GM23248 (cell line): ENCODE measurements around the gene KAT2B. TPM values are rescaled to one million over a fixed set of nuclear protein-coding genes. Genes with fewer than 3 reads are reported as not detected.

Experiments
- DNase-seq: peaks from one replicate; pipeline ENCODE4 v3.0.0-alpha.2; 2015
- H2AFZ ChIP-seq: fragments of 200-600 bp; sonication (generic); 2 replicates; pipeline ENCODE4 v1.6.1; 2016; ENCODE audit warnings: antibody characterized with exemption
- H3F3A ChIP-seq: fragments of 200-600 bp; sonication (generic); 2 replicates; pipeline ENCODE4 v1.6.1; 2016; ENCODE audit warnings: mild to moderate bottlenecking, antibody characterized with exemption, mixed run types; ENCODE audit not compliant: insufficient read depth
- H3K27ac ChIP-seq: fragments of 200-600 bp; sonication (generic); 2 replicates; pipeline ENCODE4 v1.5.1; 2016; ENCODE audit warnings: mild to moderate bottlenecking
- H3K27me3 ChIP-seq: fragments of 200-600 bp; sonication (generic); replicated peaks from 2 replicates; pipeline ENCODE4 v1.6.1; 2016; ENCODE audit warnings: mild to moderate bottlenecking; ENCODE audit not compliant: insufficient read depth
- H3K36me3 ChIP-seq: fragments of 200-600 bp; sonication (generic); 2 replicates; pipeline ENCODE4 v1.6.1; 2016; ENCODE audit warnings: low read depth, mild to moderate bottlenecking
- H3K4me1 ChIP-seq: fragments of 200-600 bp; sonication (generic); 2 replicates; pipeline ENCODE4 v1.6.1; 2016; ENCODE audit warnings: mild to moderate bottlenecking; ENCODE audit not compliant: insufficient read depth
- H3K4me2 ChIP-seq: fragments of 200-600 bp; sonication (generic); one replicate; pipeline ENCODE4 v1.6.1; 2016; ENCODE audit warnings: mild to moderate bottlenecking; ENCODE audit not compliant: unreplicated experiment
- H3K4me3 ChIP-seq: fragments of 200-600 bp; sonication (generic); 2 replicates; pipeline ENCODE4 v1.5.1; 2016; ENCODE audit warnings: mild to moderate bottlenecking
- H3K79me2 ChIP-seq: fragments of 200-600 bp; sonication (generic); 2 replicates; pipeline ENCODE4 v1.6.1; 2016; ENCODE audit warnings: mild to moderate bottlenecking; ENCODE audit not compliant: insufficient read depth
- H3K9ac ChIP-seq: fragments of 200-600 bp; sonication (generic); 2 replicates; pipeline ENCODE4 v1.6.1; 2016; ENCODE audit warnings: mild to moderate bottlenecking
- H3K9me2 ChIP-seq: fragments of 200-600 bp; sonication (generic); 2 replicates; pipeline ENCODE4 v1.6.1; 2016; ENCODE audit warnings: mixed run types, mild to moderate bottlenecking, moderate library complexity; ENCODE audit not compliant: insufficient read depth
- H3K9me3 ChIP-seq: fragments of 200-600 bp; sonication (generic); one replicate; pipeline ENCODE4 v1.6.1; 2017; ENCODE audit warnings: low read depth
- H4K20me1 ChIP-seq: fragments of 200-600 bp; sonication (generic); 2 replicates; pipeline ENCODE4 v1.6.0; 2016; ENCODE audit not compliant: insufficient read depth
- EZH2 ChIP-seq: fragments of 200-600 bp; sonication (generic); IDR thresholded peaks from 2 replicates; pipeline ENCODE4 v1.6.1; 2018; ENCODE audit warnings: antibody characterized with exemption, mild to moderate bottlenecking; ENCODE audit not compliant: insufficient read depth, poor library complexity, severe bottlenecking
- EZH2phosphoT487 ChIP-seq: fragments of 200-600 bp; sonication (generic); IDR thresholded peaks from 2 replicates; pipeline ENCODE4 v1.6.1; 2018; ENCODE audit warnings: antibody characterized with exemption, moderate library complexity, mild to moderate bottlenecking, low read depth; ENCODE audit not compliant: insufficient read depth
- WGBS, 2 experiments: methylation state at CpG; one replicate each; pipeline ENCODE4 v1.1.6; 2015 to 2017; ENCODE audit warnings: low lambda C conversion rate in 2 of 2, low coverage in 1 of 2; ENCODE audit errors: missing lambda C conversion rate in 2 of 2; 5-methylcytosine and 5-hydroxymethylcytosine counted together
- in situ Hi-C: fragments of 300-500 bp; cut with MboI; formaldehyde crosslinking; loops from 2 replicates; pipeline ENCODE4 v1.15.0; 2020
- polyA plus RNA-seq: library from polyadenylated mRNA; unstranded; fragments of >200 nt; fragmentation: Nextera tagmentation; extraction: Ambion mirVana; gene quantifications from 2 replicates; pipeline ENCODE4 v1.2.1, GENCODE V29; 2016
- total RNA-seq: library from RNA; depleted of rRNA; stranded (reverse); fragments of >200 nt; shearing (Covaris generic); gene quantifications from 2 replicates; pipeline ENCODE4 v1.2.3, GENCODE V29; 2014

KAT2B gene
- total and polyA plus RNA-seq, 2 experiments from 2014 or later: 1.5 to 13.5 TPM

GRCh38 chr3:20111836-20112235 is 71.6 kb downstream of the KAT2B start:
- H4K20me1 ChIP-seq: no peaks in the 10 kb centered on the region

GRCh38 chr3:20121088-20121487 is 80.8 kb downstream of the KAT2B start:
- TF ChIP-seq EZH2phosphoT487: no peak
- no peak for TF ChIP-seq EZH2
- no peak for DNase-seq
- H3K27ac ChIP-seq: no peak overlapping the region
- 0 out of 2 replicates have a peak, but pooled peaks cover 4% of the 10 kb centered on the region for H3K4me1 ChIP-seq
- in situ Hi-C loops: no loop called here
- H3K9me2 ChIP-seq: no peaks in the 10 kb centered on the region
- H3K9ac ChIP-seq: no peak overlapping the region
- no peaks in the 10 kb centered on the region for H3F3A ChIP-seq
- no peak overlapping the region for H3K4me3 ChIP-seq
- 83 to 90% methylated on average over 3 of the region's 3 CpGs for WGBS, 2 experiments
- no peak overlapping the region for H2AFZ ChIP-seq
- no peaks in the 10 kb centered on the region for H4K20me1 ChIP-seq
- no peaks in the 10 kb centered on the region for H3K9me3 ChIP-seq
- H3K4me2 ChIP-seq: no peak overlapping the region
- H3K79me2 ChIP-seq: no peaks in the 10 kb centered on the region
- no peaks in the 10 kb centered on the region for H3K36me3 ChIP-seq
- no peaks in the 10 kb centered on the region for H3K27me3 ChIP-seq

More at GRCh38 chr3:20111836-20112235, 71.6 kb downstream of the KAT2B start:
- 93 to 95% methylated on average over 6 of the region's 6 CpGs for WGBS, 2 experiments
- in situ Hi-C loops: no loop called here
- H3F3A ChIP-seq: no peaks in the 10 kb centered on the region
- no peak overlapping the region for H3K4me3 ChIP-seq
- H3K36me3 ChIP-seq: no peaks in the 10 kb centered on the region
- H3K4me2 ChIP-seq: no peak overlapping the region
- H3K27ac ChIP-seq: no peak overlapping the region
- TF ChIP-seq EZH2 (no peak), EZH2phosphoT487 (no peak)
- H3K9me3 ChIP-seq: no peaks in the 10 kb centered on the region
- no peaks in the 10 kb centered on the region for H3K9me2 ChIP-seq
- no peak for DNase-seq
- H3K9ac ChIP-seq: no peak overlapping the region
- no peaks in the 10 kb centered on the region for H3K79me2 ChIP-seq
- H3K4me1 ChIP-seq: no peaks in the 10 kb centered on the region
- H2AFZ ChIP-seq: no peak overlapping the region
- no peaks in the 10 kb centered on the region for H3K27me3 ChIP-seq

- DNase-seq: peak; percentile 5
- no peaks in the 10 kb centered on the region for H4K20me1 ChIP-seq
- H3K9ac ChIP-seq: no peak overlapping the region
- no peaks in the 10 kb centered on the region for H3F3A ChIP-seq
- no peaks in the 10 kb centered on the region for H3K36me3 ChIP-seq
- H3K27me3 ChIP-seq: no peaks in the 10 kb centered on the region
- no peak overlapping the region for H3K4me2 ChIP-seq
- 75 to 78% methylated on average over 2 of the region's 2 CpGs for WGBS, 2 experiments
- H3K9me3 ChIP-seq: no peaks in the 10 kb centered on the region
- in situ Hi-C loops: no loop called here
- H3K4me1 ChIP-seq: 0 out of 2 replicates have a peak, but pooled peaks cover 5% of the 10 kb centered on the region
- no peak overlapping the region for H2AFZ ChIP-seq
- H3K4me3 ChIP-seq: no peak overlapping the region
- TF ChIP-seq EZH2 (no peak), EZH2phosphoT487 (no peak)
- no peaks in the 10 kb centered on the region for H3K79me2 ChIP-seq
- no peak overlapping the region for H3K27ac ChIP-seq
- H3K9me2 ChIP-seq: no peaks in the 10 kb centered on the region
Measured at GRCh38 chr3:20123131-20123652, 82.9 kb downstream of the KAT2B start.

- H2AFZ ChIP-seq: peak overlapping the region; percentile 52
- WGBS, 2 experiments: 23 to 68% methylated on average over 2 to 4 of the region's 4 CpGs
- in situ Hi-C loops: no loop called here
Measured at GRCh38 chr3:20125289-20125688, 85.0 kb downstream of the KAT2B start.

More at GRCh38 chr3:20125289-20125688, 85.0 kb downstream of the KAT2B start:
- H3K4me1 ChIP-seq: 0 out of 2 replicates have a peak, but pooled peaks cover 5% of the 10 kb centered on the region
- TF ChIP-seq EZH2phosphoT487 (no peak), EZH2 (no peak)
- H3K79me2 ChIP-seq: no peaks in the 10 kb centered on the region
- H3K27ac ChIP-seq: no peak overlapping the region
- H3K27me3 ChIP-seq: no peaks in the 10 kb centered on the region
- H3K4me2 ChIP-seq: no peak overlapping the region
- no peaks in the 10 kb centered on the region for H3F3A ChIP-seq
- DNase-seq: no peak
- H4K20me1 ChIP-seq: no peaks in the 10 kb centered on the region
- no peak overlapping the region for H3K9ac ChIP-seq
- H3K4me3 ChIP-seq: no peak overlapping the region
- H3K9me2 ChIP-seq: no peaks in the 10 kb centered on the region
- no peaks in the 10 kb centered on the region for H3K9me3 ChIP-seq
- no peaks in the 10 kb centered on the region for H3K36me3 ChIP-seq
